DMS153 (cell line): ENCODE measurements around the gene IFNA10.
"Not testable (repeated sequence)": the region's sequence is repeated elsewhere in the genome, so short reads cannot be mapped to it uniquely, and the experiment has no call there.

ENCODE experiments used
- DNase-seq: peaks from one replicate; lab custom pipeline; 2025; lab: John Stamatoyannopoulos, UW

IFNA10 gene

DNA sequence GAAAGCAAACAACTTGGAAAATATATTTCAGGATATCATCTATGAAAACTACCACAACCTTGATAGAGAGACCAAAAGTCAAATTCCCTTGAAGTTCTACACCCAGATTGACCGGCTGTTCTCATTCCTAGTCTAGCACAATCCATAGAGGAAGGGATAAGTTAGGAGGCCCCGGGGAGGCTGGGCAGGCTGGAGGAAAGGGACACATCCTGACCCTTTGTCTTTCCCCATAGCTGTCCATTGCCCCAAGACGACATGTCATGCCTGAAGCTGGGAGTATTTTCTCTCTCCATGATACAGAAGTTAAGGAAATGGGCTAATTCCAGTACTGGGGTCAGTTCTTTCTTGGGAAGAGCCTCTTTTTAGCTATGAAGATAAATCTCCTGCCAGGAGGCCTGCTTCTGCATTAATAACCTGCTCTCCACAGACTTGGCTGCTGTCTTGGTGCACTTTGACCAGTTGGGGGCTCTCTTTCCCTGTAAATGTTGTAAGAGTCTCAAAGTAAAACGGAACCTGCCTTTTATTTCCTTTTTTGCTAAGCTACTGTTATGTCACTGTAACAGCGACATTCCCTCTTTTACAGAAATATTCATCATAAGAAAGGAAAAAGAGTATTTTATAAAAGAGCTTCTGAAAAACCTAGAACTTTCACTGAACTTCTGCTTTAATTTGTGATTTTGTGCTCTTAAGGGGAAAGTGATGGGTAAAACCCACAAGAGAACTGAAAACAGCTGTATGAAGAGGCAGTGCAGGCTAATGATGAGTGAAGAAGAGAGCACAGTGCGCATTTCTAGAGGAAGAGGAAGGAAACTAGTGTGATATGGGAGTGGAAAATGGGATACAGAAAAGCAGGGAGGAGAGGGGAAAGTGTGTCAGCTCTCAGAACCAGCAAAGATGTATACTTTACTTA lies 11.8 kb downstream of the IFNA10 start:
- DNase-seq = not testable (repeated sequence)

GRCh38 chr9:21187487-21187886 lies 19.5 kb downstream of the IFNA10 start, which contains the start of gene IFNA4:
IFNA4 (minus strand) TSS chr9:21187587; CDS start chr9:21187531, 56 bp downstream.
- DNase-seq = not testable (repeated sequence)

GRCh38 chr9:21182810-21183736 lies 23.9 kb downstream of the IFNA10 start:
- not testable (repeated sequence) for DNase-seq

- DNase-seq = no peak
These were observed 32.3 kb downstream of the IFNA10 start for GRCh38 chr9:21174671-21175070.

DNA sequence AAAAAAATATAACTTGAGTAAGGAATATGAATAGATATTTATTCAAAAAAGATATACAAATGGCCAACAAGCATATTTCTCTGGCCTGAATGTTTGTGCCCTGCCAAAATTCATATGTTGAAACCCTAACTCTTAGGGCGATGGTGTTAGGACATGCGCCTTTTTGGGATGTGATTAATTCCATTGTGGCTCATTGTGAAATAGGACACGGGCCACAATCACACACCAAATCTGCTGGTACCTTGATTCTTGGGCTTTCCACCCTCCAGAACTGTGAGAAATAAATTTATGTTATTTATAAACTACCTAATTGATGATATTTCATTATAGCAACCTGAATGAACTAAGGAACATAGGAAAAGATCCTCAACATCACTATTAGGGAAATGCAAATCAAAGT lies 34.8 kb downstream of the IFNA10 start:
- no peak for DNase-seq

- DNase-seq = no peak
These were observed 35.6 kb downstream of the IFNA10 start for GRCh38 chr9:21171351-21171750.

DNA sequence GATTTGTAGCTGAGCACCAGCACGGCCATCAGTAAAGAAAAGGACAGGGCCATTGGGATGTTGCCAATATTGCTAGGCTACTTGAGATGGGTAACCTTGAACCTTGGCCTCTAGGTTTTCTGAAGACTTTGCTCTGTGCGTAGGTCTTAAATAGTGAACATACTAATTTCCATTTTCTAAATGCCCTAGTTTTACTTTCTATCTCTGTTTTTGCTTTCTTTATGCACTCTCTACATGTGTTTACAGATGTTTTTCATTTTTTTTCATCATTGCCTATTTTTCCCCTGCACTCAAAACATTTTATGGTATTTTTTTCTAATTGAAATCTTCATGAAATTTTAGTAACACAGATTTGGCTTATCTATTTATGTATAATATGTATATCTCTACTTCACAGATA lies 40.4 kb downstream of the IFNA10 start, which contains the start of gene IFNA21:
Gene IFNA21 (minus strand): TSS at position 101 of the 400 bp plus-strand sequence. CDS start 48 bp downstream, at position 53.
- DNase-seq = not testable (repeated sequence)

- no peak for DNase-seq
These were observed 41.4 kb downstream of the IFNA10 start for GRCh38 chr9:21165516-21165915.

- DNase-seq = peak; percentile 24
These were observed 46.8 kb downstream of the IFNA10 start for GRCh38 chr9:21160178-21160577.
